Measurements from ENCODE around the gene ITGAX.

Gene ITGAX

GRCh38 chr16:31428638-31429247 lies 73.8 kb downstream of the ITGAX start:
- no peak for TF ChIP-seq CTCF (IDR thresholded peaks at IDR 0.05; ENCODE audit: extremely low read depth, insufficient read depth, missing control alignments)
- in situ Hi-C loops (cut with MboI; ENCODE audit: low pct_unique_long_range_greater_than_20kb, low sequenced_read_pairs, unreplicated experiment) = loop anchor here (25.0 kb wide), 1 partner anchor 466 kb away; the partner anchor contains the start of gene SETD1A
- DNase-seq (ENCODE audit: low spot score) = no peak

- in situ Hi-C loops (cut with MboI; ENCODE audit: low pct_unique_long_range_greater_than_20kb, low sequenced_read_pairs, unreplicated experiment) = loop anchor here (25.0 kb wide), 1 partner anchor 467 kb away; the partner anchor contains the start of gene SETD1A
- TF ChIP-seq CTCF (IDR thresholded peaks at IDR 0.05; ENCODE audit: extremely low read depth, insufficient read depth, missing control alignments) = no peak
- DNase-seq (ENCODE audit: low spot score) = no peak
Measured at GRCh38 chr16:31429314-31429713, 74.3 kb downstream of the ITGAX start.

- no peak for DNase-seq (ENCODE audit: low spot score)
- in situ Hi-C loops (cut with MboI; ENCODE audit: low pct_unique_long_range_greater_than_20kb, low sequenced_read_pairs, unreplicated experiment) = loop anchor here (25.0 kb wide), 1 partner anchor 467 kb away; the partner anchor contains the start of gene SETD1A
- TF ChIP-seq CTCF (IDR thresholded peaks at IDR 0.05; ENCODE audit: extremely low read depth, insufficient read depth, missing control alignments) = no peak
Measured at GRCh38 chr16:31429796-31430195, 74.8 kb downstream of the ITGAX start.

- in situ Hi-C loops (cut with MboI; ENCODE audit: low pct_unique_long_range_greater_than_20kb, low sequenced_read_pairs, unreplicated experiment) = loop anchor here (25.0 kb wide), 1 partner anchor 468 kb away; the partner anchor contains the start of gene SETD1A
- no peak for TF ChIP-seq CTCF (IDR thresholded peaks at IDR 0.05; ENCODE audit: extremely low read depth, insufficient read depth, missing control alignments)
- no peak for DNase-seq (ENCODE audit: low spot score)
Measured at GRCh38 chr16:31430380-31431052, 75.5 kb downstream of the ITGAX start.

Measured in GM13977 (cell line).